Trophoblast cell (in vitro differentiated cells and primary cell): ENCODE measurements around the gene MME.
"Not testable (repeated sequence)": the region's sequence is repeated elsewhere in the genome, so short reads cannot be mapped to it uniquely, and the experiment has no call there.

ENCODE experiments used
- DNase-seq, 2 donors: peaks; one replicate each; pipeline ENCODE4 v3.0.0-alpha.2; 2016
- H2AFZ ChIP-seq: 2 replicates; pipeline ENCODE4 v1.6.1; 2013; ENCODE audit warnings: low read length, moderate library complexity, mild to moderate bottlenecking; ENCODE audit not compliant: insufficient read depth, poor library complexity
- H2AK5ac ChIP-seq: 2 replicates; pipeline ENCODE4 v1.6.1; 2013; ENCODE audit warnings: mild to moderate bottlenecking, low read length
- H2BK120ac ChIP-seq: 2 replicates; pipeline ENCODE4 v1.6.1; 2013; ENCODE audit warnings: low read length, mild to moderate bottlenecking, moderate library complexity; ENCODE audit not compliant: insufficient read depth, poor library complexity
- H2BK12ac ChIP-seq: 2 replicates; pipeline ENCODE4 v1.6.1; 2013; ENCODE audit warnings: mild to moderate bottlenecking, low read length, moderate library complexity
- H2BK5ac ChIP-seq: 2 replicates; pipeline ENCODE4 v1.6.1; 2013; ENCODE audit warnings: low read length, low read depth, moderate library complexity, mild to moderate bottlenecking; ENCODE audit not compliant: poor library complexity
- H3K14ac ChIP-seq: 2 replicates; pipeline ENCODE4 v1.6.1; 2013; ENCODE audit warnings: mild to moderate bottlenecking, low read length
- H3K18ac ChIP-seq: 2 replicates; pipeline ENCODE4 v1.6.1; 2013; ENCODE audit warnings: mild to moderate bottlenecking, low read length
- H3K23ac ChIP-seq: 2 replicates; pipeline ENCODE4 v1.6.1; 2013; ENCODE audit warnings: low read length
- H3K27ac ChIP-seq: 2 replicates; pipeline ENCODE4 v1.5.1; 2013; ENCODE audit warnings: low read depth, mild to moderate bottlenecking, inconsistent platforms, low read length, moderate library complexity
- H3K27me3 ChIP-seq: 2 replicates; pipeline ENCODE4 v1.6.1; 2013; ENCODE audit warnings: inconsistent platforms, mild to moderate bottlenecking, low read length, moderate library complexity; ENCODE audit not compliant: insufficient read depth
- H3K36me3 ChIP-seq, 2 experiments: 1 replicate in 1 of 2; 2 replicates in 1 of 2; pipeline ENCODE4 v1.6.1; 2013; ENCODE audit warnings: low read length in 2 of 2, mild to moderate bottlenecking in 2 of 2, moderate library complexity in 1 of 2; ENCODE audit not compliant: insufficient read depth in 2 of 2, control insufficient read depth in 1 of 2
- H3K4ac ChIP-seq: 2 replicates; pipeline ENCODE4 v1.6.1; 2013; ENCODE audit warnings: low read depth, mild to moderate bottlenecking, low read length, moderate library complexity
- H3K4me1 ChIP-seq, 2 experiments: 1 replicate in 1 of 2; 2 replicates in 1 of 2; pipeline ENCODE4 v1.6.1; 2013; ENCODE audit warnings: low read length in 2 of 2, mild to moderate bottlenecking in 2 of 2, moderate library complexity in 1 of 2; ENCODE audit not compliant: insufficient read depth in 2 of 2, control insufficient read depth in 1 of 2
- H3K4me2 ChIP-seq: 2 replicates; pipeline ENCODE4 v1.6.1; 2013; ENCODE audit warnings: inconsistent platforms, mild to moderate bottlenecking, low read length, moderate library complexity
- H3K4me3 ChIP-seq: 2 replicates; pipeline ENCODE4 v1.5.1; 2013; ENCODE audit warnings: mild to moderate bottlenecking, low read depth, low read length, inconsistent platforms
- H3K79me1 ChIP-seq: one replicate; pipeline ENCODE4 v1.6.1; 2013; ENCODE audit warnings: low read length
- H3K79me2 ChIP-seq: 2 replicates; pipeline ENCODE4 v1.6.1; 2013; ENCODE audit warnings: low read length, mild to moderate bottlenecking; ENCODE audit not compliant: control insufficient read depth, insufficient read depth, poor library complexity
- H3K9ac ChIP-seq: 2 replicates; pipeline ENCODE4 v1.6.1; 2013; ENCODE audit warnings: mild to moderate bottlenecking, low read length
- H3K9me3 ChIP-seq: 2 replicates; pipeline ENCODE4 v1.6.1; 2013; ENCODE audit warnings: low read depth, mild to moderate bottlenecking, control low read depth, inconsistent platforms, low read length; ENCODE audit not compliant: insufficient read depth
- H4K12ac ChIP-seq: 2 replicates; pipeline ENCODE4 v1.6.1; 2013; ENCODE audit warnings: low read depth, mild to moderate bottlenecking, low read length, moderate library complexity
- H4K8ac ChIP-seq: 2 replicates; pipeline ENCODE4 v1.6.1; 2013; ENCODE audit warnings: low read depth, mild to moderate bottlenecking, low read length, moderate library complexity
- H4K91ac ChIP-seq: one replicate; pipeline ENCODE4 v1.6.1; 2013; ENCODE audit warnings: low read depth, mild to moderate bottlenecking, low read length, moderate library complexity
- WGBS: extraction: QIAGEN DNeasy Blood & Tissue Kit; methylation state at CpG from one replicate; pipeline ENCODE4 v1.1.7; 2013; ENCODE audit warnings: missing lambda C conversion rate; ENCODE audit not compliant: insufficient read length, insufficient coverage; ENCODE audit errors: extremely low coverage; 5-methylcytosine and 5-hydroxymethylcytosine counted together

The MME gene

DNA sequence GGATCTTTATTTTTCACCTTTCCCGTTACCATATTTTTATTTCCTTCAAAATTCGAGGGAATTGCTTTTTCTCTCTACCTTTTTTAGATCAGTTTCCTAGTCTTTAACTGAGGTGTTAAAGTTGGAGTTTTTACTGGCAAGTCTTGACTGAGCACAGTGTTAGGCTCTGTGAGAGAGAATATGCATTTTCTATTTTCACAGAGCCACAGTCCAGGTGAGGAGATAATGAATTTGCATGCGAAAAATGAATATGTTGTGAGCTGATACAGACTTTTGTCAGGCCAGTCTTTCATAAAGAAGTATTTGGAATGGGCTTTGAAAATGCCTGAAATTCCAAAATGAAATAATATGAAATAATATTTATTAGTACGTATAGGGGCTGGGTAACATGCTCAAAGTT is 31.9 kb downstream of the MME start:
- H2BK120ac ChIP-seq: no peak overlapping the region
- H3K9me3 ChIP-seq: no peaks in the 10 kb centered on the region
- no peak overlapping the region for H3K14ac ChIP-seq
- H3K79me1 ChIP-seq: no peaks in the 10 kb centered on the region
- H3K18ac ChIP-seq: no peak overlapping the region
- no peaks in the 10 kb centered on the region for H3K27me3 ChIP-seq
- H3K23ac ChIP-seq: no peak overlapping the region
- H4K12ac ChIP-seq: no peak overlapping the region
- no peak overlapping the region for H3K4me2 ChIP-seq
- no peak overlapping the region for H3K4ac ChIP-seq
- H3K79me2 ChIP-seq: no peaks in the 10 kb centered on the region
- no peak overlapping the region for H3K4me3 ChIP-seq
- H3K9ac ChIP-seq: no peak overlapping the region
- H2AFZ ChIP-seq: no peak overlapping the region
- WGBS: no CpG with 5 or more reads among the region's 4 CpGs
- no peaks in the 10 kb centered on the region for H3K36me3 ChIP-seq
- no peak overlapping the region for H4K91ac ChIP-seq
- no peak overlapping the region for H2BK12ac ChIP-seq
- no peak overlapping the region for H2AK5ac ChIP-seq
- H3K27ac ChIP-seq: no peak overlapping the region
- H3K4me1 ChIP-seq: no peaks in the 10 kb centered on the region
- H2BK5ac ChIP-seq: no peak overlapping the region
- no peak overlapping the region for H4K8ac ChIP-seq
- DNase-seq: no peak

GRCh38 chr3:155112661-155113389 is 32.7 kb downstream of the MME start:
- Histone ChIP-seq H3K9ac (no peak overlapping the region), H3K9me3 (no peaks in the 10 kb centered on the region), H3K79me2 (no peaks in the 10 kb centered on the region), H3K4me3 (no peak overlapping the region), H3K4ac (no peak overlapping the region), H3K4me1 (no peaks in the 10 kb centered on the region), H2BK12ac (no peak overlapping the region), H3K23ac (no peak overlapping the region), H2BK5ac (no peak overlapping the region), H3K4me2 (no peak overlapping the region), H4K12ac (no peak overlapping the region), H3K18ac (no peak overlapping the region), H3K14ac (no peak overlapping the region), H3K36me3 (no peaks in the 10 kb centered on the region), H2AK5ac (no peak overlapping the region), H3K27me3 (no peaks in the 10 kb centered on the region), H3K27ac (no peak overlapping the region), H3K79me1 (no peaks in the 10 kb centered on the region), H2AFZ (no peak overlapping the region), H4K91ac (no peak overlapping the region), H4K8ac (no peak overlapping the region), H2BK120ac (no peak overlapping the region)
- DNase-seq: no peak
- WGBS: no CpG with 5 or more reads among the region's 5 CpGs

- not testable (repeated sequence) for H2AK5ac ChIP-seq, H3K79me2 ChIP-seq
Observed at GRCh38 chr3:155124745-155125144, 44.6 kb downstream of the MME start.

DNA sequence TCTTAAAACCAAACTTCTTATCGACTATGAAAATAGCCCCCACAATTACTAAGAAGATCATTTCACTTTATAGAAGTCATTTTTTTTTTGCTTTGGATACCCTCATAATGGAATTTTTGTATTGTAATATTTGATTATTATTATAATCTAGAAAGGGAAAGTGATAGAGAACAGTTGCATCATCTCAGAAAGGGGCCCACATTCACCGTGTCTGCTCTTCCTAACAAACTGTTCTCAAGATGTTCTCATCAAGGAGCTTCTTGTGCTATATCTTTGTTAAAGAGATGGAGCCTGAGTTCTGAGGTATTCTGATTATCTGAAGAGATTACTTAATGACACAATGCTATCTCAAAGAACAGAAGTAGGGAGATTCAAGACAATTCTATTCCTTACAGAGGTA is 49.3 kb downstream of the MME start:
- H4K12ac ChIP-seq: no peak overlapping the region
- H3K27me3 ChIP-seq: no peaks in the 10 kb centered on the region
- no peak overlapping the region for H4K91ac ChIP-seq
- H3K18ac ChIP-seq: no peak overlapping the region
- H2BK5ac ChIP-seq: no peak overlapping the region
- H3K9ac ChIP-seq: no peak overlapping the region
- no peak overlapping the region for H3K4me2 ChIP-seq
- no peak overlapping the region for H2BK120ac ChIP-seq
- H3K79me1 ChIP-seq: peaks cover 4% of the 10 kb centered on the region
- DNase-seq: peak in 1 of 2 donors; percentile 6
- no peak overlapping the region for H2AFZ ChIP-seq
- no peaks in the 10 kb centered on the region for H3K79me2 ChIP-seq
- H3K9me3 ChIP-seq: no peaks in the 10 kb centered on the region
- no peak overlapping the region for H4K8ac ChIP-seq
- no peak overlapping the region for H2BK12ac ChIP-seq
- H3K14ac ChIP-seq: no peak overlapping the region
- H3K23ac ChIP-seq: no peak overlapping the region
- no peak overlapping the region for H3K4ac ChIP-seq
- no peak overlapping the region for H3K4me3 ChIP-seq
- peaks cover 0 to 2% of the 10 kb centered on the region in 2 experiments for H3K36me3 ChIP-seq
- no peak overlapping the region for H3K27ac ChIP-seq
- H2AK5ac ChIP-seq: no peak overlapping the region
- H3K4me1 ChIP-seq: no peaks in the 10 kb centered on the region
- no CpG with 5 or more reads among the region's 2 CpGs for WGBS

More at GRCh38 chr3:155124745-155125144, 44.6 kb downstream of the MME start:
- not testable (repeated sequence) for H2AFZ ChIP-seq, H3K36me3 ChIP-seq, H3K18ac ChIP-seq, H2BK120ac ChIP-seq, H4K12ac ChIP-seq, H3K79me1 ChIP-seq, H3K23ac ChIP-seq, H3K4me1 ChIP-seq, H2BK12ac ChIP-seq, H3K4me2 ChIP-seq, DNase-seq, H4K91ac ChIP-seq, H4K8ac ChIP-seq, H3K9ac ChIP-seq, H3K4me3 ChIP-seq, H3K14ac ChIP-seq, H3K27ac ChIP-seq, H3K4ac ChIP-seq, H2BK5ac ChIP-seq, H3K9me3 ChIP-seq, H3K27me3 ChIP-seq
- no CpG with 5 or more reads among the region's 14 CpGs for WGBS
